GM19463 (cell line): ENCODE measurements around the gene ZNF674.
A peak's percentile ranks its signal among the peaks of the same experiment; 100 is the strongest.
"Not testable (repeated sequence)": the region's sequence is repeated elsewhere in the genome, so short reads cannot be mapped to it uniquely, and the experiment has no call there.

Source experiments
- ATAC-seq: cut with Tn5 transposase; IDR thresholded peaks from one replicate; pipeline ENCODE4 v1.9.1; 2021; ENCODE audit warnings: mild to moderate bottlenecking, moderate library complexity; ENCODE audit not compliant: unreplicated experiment

ZNF674 gene

GRCh38 chrX:46478634-46479033, 66.6 kb downstream of the ZNF674 start:
- not testable (repeated sequence) for ATAC-seq

DNA sequence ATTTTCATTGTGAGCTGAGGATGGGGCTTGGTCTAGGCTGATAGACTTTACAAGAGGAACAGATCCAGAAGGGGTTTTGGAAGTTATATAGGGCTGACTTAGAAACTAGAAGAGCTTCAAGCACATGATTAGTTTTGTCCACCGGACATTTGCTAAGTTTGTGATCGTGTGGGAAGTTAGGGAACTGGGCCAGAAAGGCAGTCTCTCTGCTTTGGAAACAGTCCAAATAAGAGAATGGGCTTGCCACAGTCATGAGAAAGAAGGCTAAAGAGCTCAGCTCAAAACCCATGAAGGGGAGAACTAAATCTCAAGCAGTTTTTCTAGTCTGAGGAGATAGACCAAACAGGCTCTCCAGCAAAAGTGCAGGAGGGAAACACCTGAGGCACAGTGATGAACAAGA, 67.8 kb downstream of the ZNF674 start:
- no peak for ATAC-seq

DNA sequence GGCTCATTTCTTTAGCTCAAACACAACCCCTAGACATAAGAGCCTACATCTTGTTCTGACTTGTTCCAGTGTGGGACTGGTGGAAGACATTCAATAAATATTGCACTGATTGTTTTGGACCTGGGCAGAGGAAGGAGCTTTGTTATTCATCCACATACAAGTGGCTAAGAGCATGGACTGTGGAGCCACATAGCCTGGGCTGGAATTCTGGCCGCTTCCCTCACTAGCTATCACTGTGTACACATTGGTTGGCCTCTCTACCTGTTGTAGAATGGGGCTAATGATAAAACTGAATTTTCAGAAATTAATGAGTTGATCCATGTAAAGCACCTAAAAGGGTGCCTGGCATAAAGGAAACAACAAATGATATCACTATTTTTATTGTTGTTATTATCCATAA, 80.0 kb downstream of the ZNF674 start:
- ATAC-seq, result no peak

GRCh38 chrX:46463682-46464081, 81.5 kb downstream of the ZNF674 start:
- no peak for ATAC-seq

GRCh38 chrX:46461660-46462191, 83.5 kb downstream of the ZNF674 start:
- ATAC-seq, result peak; percentile 95

DNA sequence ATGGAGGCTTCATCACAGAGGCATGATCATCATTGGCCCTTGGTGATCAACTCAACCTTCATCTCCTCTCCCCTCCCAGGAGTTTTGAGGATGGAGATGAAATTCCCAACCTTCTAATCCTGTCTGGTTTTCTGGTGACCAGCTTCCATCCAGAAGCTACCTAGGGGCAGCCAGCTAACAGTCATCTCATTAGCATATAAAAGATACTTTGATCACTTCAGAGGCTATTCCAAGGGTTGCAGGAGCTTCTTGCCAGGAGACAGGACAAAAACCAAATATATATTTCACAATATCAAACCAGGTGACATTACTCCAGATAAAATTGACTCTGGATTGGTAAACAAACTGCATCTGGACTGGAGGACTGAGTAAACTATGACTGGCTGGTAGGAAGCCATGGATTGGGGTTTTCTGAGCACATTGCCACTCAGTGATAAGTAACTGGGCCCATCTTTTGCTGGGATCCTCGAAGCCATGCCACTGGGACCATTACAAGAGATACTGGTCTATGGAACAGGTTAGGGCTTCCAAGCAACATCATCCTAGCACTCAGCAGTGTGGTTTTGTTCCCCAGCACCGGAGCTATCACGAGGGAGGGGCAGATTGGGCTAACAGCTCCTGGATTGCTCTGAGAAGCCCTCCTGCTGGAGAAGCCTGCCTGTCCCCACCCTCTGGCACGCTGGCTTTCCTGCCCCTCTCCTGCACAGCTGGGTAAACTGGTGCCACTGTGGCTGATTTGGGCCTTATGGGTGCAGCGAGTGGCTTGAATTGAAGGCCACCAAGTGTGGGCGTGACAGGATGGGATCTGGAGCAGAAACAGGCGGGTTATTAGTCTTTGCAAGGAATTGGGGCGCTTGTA, 84.2 kb downstream of the ZNF674 start:
- not testable (repeated sequence) for ATAC-seq

DNA sequence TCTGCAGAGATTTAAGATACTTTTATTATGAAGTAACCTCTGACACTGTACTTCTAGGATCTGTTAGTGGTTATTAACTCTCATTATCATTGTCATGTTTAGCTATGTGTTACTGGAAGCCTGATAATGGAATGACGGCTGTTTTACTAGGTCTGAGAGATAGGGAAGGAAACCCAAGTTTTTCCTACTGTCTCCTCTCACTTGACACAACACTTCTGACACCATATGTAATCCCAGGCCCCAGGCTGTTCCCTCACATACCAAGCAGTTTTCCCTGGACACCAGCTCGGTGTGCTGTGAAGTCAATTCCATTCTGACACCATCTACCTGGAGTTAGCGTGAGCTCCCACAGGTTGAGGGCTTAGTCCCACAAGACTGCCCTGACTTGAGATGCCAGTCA, 85.6 kb downstream of the ZNF674 start:
- ATAC-seq, result no peak

DNA sequence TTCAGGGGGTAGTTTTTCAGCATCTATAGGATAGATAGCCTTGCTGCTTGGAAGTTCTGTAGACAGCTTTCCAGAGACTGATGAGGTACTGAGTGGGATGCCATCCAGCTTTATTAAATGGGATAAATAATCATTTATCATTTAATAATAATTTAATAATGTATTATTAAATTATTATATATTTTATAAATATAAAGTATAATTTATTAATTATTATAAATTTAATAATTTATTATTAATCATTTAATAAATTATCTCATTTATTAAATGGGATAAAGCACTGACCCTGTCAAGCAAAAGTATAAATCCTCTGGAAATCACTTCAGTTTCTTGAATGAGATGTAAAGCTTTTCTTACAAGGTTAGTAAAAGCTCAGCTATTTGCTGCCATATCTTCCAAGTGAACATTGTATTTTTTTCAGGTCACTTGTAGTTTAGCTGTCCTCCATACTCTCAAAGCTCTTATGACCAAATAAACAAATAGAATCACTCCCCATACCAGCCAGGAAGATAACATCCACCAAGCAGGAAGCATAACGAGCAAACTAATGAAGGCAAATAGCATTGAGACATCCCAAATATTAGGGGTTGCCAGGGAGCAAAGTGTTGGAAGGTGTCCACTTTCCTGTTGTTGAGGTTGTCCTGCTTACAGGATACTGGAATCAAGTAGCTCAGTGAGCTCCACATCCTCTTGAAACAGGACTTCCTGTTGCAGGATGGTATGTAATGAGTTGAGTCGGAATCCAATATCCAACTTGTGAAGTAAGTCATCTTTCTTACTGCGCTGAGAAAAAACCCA, 88.9 kb downstream of the ZNF674 start:
- no peak for ATAC-seq
